GM12891 (cell line): Measurements from ENCODE around the gene SNX1.

ENCODE experiments used
- POLR2A ChIP-seq: IDR thresholded peaks from 2 replicates; pipeline ENCODE4 v1.6.1; 2011; ENCODE audit warnings: low read depth, low read length, control low read depth
- POLR2AphosphoS5 ChIP-seq: IDR thresholded peaks from 2 replicates; pipeline ENCODE4 v1.6.1; 2011; ENCODE audit warnings: low read depth, low read length, control low read depth
- TAF1 ChIP-seq: IDR thresholded peaks from 2 replicates; pipeline ENCODE4 v1.6.1; 2011; ENCODE audit warnings: low read depth, low read length, control low read depth

DNA sequence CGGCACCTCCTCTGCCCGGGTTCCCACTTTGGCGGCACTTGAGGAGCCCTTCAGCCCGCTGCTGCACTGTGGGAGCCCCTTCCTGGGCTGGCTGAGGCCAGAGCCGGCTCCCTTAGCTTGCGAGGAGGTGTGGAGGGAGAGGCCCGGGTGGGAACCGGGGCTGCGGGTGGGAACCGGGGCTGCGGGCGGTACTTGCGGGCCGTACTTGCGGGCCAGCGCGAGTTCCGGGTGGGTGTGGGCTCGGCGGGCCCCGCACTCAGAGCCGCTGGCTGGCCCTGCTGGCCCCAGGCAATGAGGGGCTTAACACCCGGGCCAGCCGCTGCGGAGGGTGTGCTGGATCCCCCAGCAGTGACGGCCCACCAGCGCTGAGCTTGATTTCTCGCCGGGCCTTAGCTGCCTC lies 35.1 kb upstream of the SNX1 start:
- TF ChIP-seq POLR2A = no peak
- TF ChIP-seq POLR2AphosphoS5 = no peak
- no peak for TF ChIP-seq TAF1
